ENCODE measurements around the gene FERMT2. TPM values are rescaled to one million over a fixed set of nuclear protein-coding genes. Genes with fewer than 3 reads are reported as not detected.

Gene FERMT2
- total RNA-seq, 4 donors from 2014 or later = 38.6 to 186 (median 62.7) TPM

GRCh38 chr14:52840877-52841276 lies 110.0 kb downstream of the FERMT2 start:
- intact Hi-C loops (cut with DNase I; ENCODE audit: low total_unique reads) = no loop called here
- WGBS, 2 donors (ENCODE audit: low coverage in 1 of 2) = 39 to 51% methylated on average over 3 of the region's 3 CpGs
- Histone ChIP-seq H3K9me3 (no peaks in the 10 kb centered on the region), H3K4me3 (no peak overlapping the region), H3K27ac (no peak overlapping the region), H3K36me3 (no peaks in the 10 kb centered on the region), H3K4me1 (peaks cover 0 to 10% (median 6%) of the 10 kb centered on the region in 4 donors), H3K27me3 (no peaks in the 10 kb centered on the region)
- DNase-seq = no peak
- TF ChIP-seq EP300 (IDR thresholded peaks at IDR 0.05; ENCODE audit: low read depth) = no peak
- TF ChIP-seq, protein P1, sequence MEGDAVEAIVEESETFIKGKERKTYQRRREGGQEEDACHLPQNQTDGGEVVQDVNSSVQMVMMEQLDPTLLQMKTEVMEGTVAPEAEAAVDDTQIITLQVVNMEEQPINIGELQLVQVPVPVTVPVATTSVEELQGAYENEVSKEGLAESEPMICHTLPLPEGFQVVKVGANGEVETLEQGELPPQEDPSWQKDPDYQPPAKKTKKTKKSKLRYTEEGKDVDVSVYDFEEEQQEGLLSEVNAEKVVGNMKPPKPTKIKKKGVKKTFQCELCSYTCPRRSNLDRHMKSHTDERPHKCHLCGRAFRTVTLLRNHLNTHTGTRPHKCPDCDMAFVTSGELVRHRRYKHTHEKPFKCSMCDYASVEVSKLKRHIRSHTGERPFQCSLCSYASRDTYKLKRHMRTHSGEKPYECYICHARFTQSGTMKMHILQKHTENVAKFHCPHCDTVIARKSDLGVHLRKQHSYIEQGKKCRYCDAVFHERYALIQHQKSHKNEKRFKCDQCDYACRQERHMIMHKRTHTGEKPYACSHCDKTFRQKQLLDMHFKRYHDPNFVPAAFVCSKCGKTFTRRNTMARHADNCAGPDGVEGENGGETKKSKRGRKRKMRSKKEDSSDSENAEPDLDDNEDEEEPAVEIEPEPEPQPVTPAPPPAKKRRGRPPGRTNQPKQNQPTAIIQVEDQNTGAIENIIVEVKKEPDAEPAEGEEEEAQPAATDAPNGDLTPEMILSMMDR (IDR thresholded peaks at IDR 0.05) = no peak
- no peak for TF ChIP-seq POLR2AphosphoS5 (IDR thresholded peaks at IDR 0.05)
- no peak for TF ChIP-seq POLR2A (IDR thresholded peaks at IDR 0.05)
- in situ Hi-C loops (cut with MboI; ENCODE audit: low pct_ligation_motif_present in 1 of 4, low pct_unique_long_range_greater_than_20kb in 1 of 4, low sequenced_read_pairs in 3 of 4) = loop anchor here in 1 of 4 donors (25.0 kb wide), 1 partner anchor 221 kb away; no protein-coding TSS in a partner anchor

GRCh38 chr14:52837451-52837850 lies 113.4 kb downstream of the FERMT2 start:
- no peak for DNase-seq
- Histone ChIP-seq H3K27me3 (no peaks in the 10 kb centered on the region), H3K4me1 (no peaks in the 10 kb centered on the region), H3K9me3 (no peaks in the 10 kb centered on the region), H3K27ac (no peak overlapping the region), H3K4me3 (no peak overlapping the region), H3K36me3 (no peaks in the 10 kb centered on the region)
- in situ Hi-C loops (cut with MboI; ENCODE audit: low pct_ligation_motif_present in 1 of 4, low pct_unique_long_range_greater_than_20kb in 1 of 4, low sequenced_read_pairs in 3 of 4) = loop anchor here in 1 of 4 donors (25.0 kb wide), 1 partner anchor 225 kb away; no protein-coding TSS in a partner anchor
- TF ChIP-seq, protein P1 (IDR thresholded peaks at IDR 0.05) = no peak
- no peak for TF ChIP-seq POLR2A (IDR thresholded peaks at IDR 0.05)
- TF ChIP-seq EP300 (IDR thresholded peaks at IDR 0.05; ENCODE audit: low read depth) = no peak
- no peak for TF ChIP-seq POLR2AphosphoS5 (IDR thresholded peaks at IDR 0.05)
- 78 to 81% methylated on average over 7 of the region's 7 CpGs for WGBS, 2 donors (ENCODE audit: low coverage in 1 of 2)
- intact Hi-C loops (cut with DNase I; ENCODE audit: low total_unique reads) = no loop called here

- H3K27me3 ChIP-seq = no peaks in the 10 kb centered on the region
- no peaks in the 10 kb centered on the region for H3K4me1 ChIP-seq
- intact Hi-C loops (cut with DNase I; ENCODE audit: low total_unique reads) = no loop called here
- no peak for TF ChIP-seq POLR2AphosphoS5 (IDR thresholded peaks at IDR 0.05)
- TF ChIP-seq EP300 (IDR thresholded peaks at IDR 0.05; ENCODE audit: low read depth) = no peak
- no peak for TF ChIP-seq POLR2A (IDR thresholded peaks at IDR 0.05)
- TF ChIP-seq, protein P1 (IDR thresholded peaks at IDR 0.05) = no peak
- H3K27ac ChIP-seq = no peak overlapping the region
- H3K9me3 ChIP-seq = no peaks in the 10 kb centered on the region
- no peak overlapping the region for H3K4me3 ChIP-seq
- no peaks in the 10 kb centered on the region for H3K36me3 ChIP-seq
- in situ Hi-C loops (cut with MboI; ENCODE audit: low pct_ligation_motif_present in 1 of 4, low pct_unique_long_range_greater_than_20kb in 1 of 4, low sequenced_read_pairs in 3 of 4) = loop anchor here in 1 of 4 donors (25.0 kb wide), 1 partner anchor 226 kb away; no protein-coding TSS in a partner anchor
- WGBS, 2 donors (ENCODE audit: low coverage in 1 of 2) = 85 to 86% methylated on average over 4 to 9 of the region's 9 CpGs
- no peak for DNase-seq
Observed at GRCh38 chr14:52836063-52836462, 114.8 kb downstream of the FERMT2 start.

- no peaks in the 10 kb centered on the region for H3K36me3 ChIP-seq
Observed at GRCh38 chr14:52835122-52835903, 115.5 kb downstream of the FERMT2 start.

More at GRCh38 chr14:52835122-52835903, 115.5 kb downstream of the FERMT2 start:
- H3K27ac ChIP-seq = no peak overlapping the region
- H3K27me3 ChIP-seq = no peaks in the 10 kb centered on the region
- no peaks in the 10 kb centered on the region for H3K4me1 ChIP-seq
- no peak overlapping the region for H3K4me3 ChIP-seq
- intact Hi-C loops (cut with DNase I; ENCODE audit: low total_unique reads) = no loop called here
- no peak for TF ChIP-seq EP300 (IDR thresholded peaks at IDR 0.05; ENCODE audit: low read depth)
- no peak for TF ChIP-seq POLR2A (IDR thresholded peaks at IDR 0.05)
- TF ChIP-seq, protein P1 (IDR thresholded peaks at IDR 0.05) = no peak
- TF ChIP-seq POLR2AphosphoS5 (IDR thresholded peaks at IDR 0.05) = no peak
- no peaks in the 10 kb centered on the region for H3K9me3 ChIP-seq
- in situ Hi-C loops (cut with MboI; ENCODE audit: low pct_ligation_motif_present in 1 of 4, low pct_unique_long_range_greater_than_20kb in 1 of 4, low sequenced_read_pairs in 3 of 4) = loop anchor here in 1 of 4 donors (25.0 kb wide), 1 partner anchor 227 kb away; no protein-coding TSS in a partner anchor
- DNase-seq = no peak
- 70 to 84% methylated on average over 2 to 12 of the region's 12 CpGs for WGBS, 2 donors (ENCODE audit: low coverage in 1 of 2)

Data from transverse colon (tissue), 4 donors.